ENCODE measurements around the gene THOP1. TPM values are rescaled to one million over a fixed set of nuclear protein-coding genes. Genes with fewer than 3 reads are reported as not detected.
"Not testable (repeated sequence)": the region's sequence is repeated elsewhere in the genome, so short reads cannot be mapped to it uniquely, and the experiment has no call there.

THOP1 gene
- total RNA-seq, 2 donors from 2014 or later: 101 to 126 TPM

DNA sequence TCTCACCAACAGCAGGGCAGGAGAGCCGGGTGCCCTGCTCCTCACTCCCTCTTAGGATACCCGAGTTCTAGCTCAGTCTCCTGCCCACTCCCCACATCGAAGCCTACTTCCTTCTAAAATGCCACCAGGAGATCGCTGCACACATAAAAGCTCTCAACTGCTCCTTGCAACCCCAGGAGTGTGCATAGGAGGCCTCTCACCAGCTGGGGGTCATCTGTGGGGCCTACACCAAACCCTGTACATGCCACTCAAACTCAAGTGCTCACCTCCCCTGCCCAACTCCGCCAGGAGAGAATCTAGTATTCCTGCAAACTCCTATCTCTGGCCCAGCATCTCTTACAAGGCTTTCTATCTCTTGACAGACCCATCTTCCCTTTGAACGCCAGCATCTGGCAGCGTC is 5.0 kb upstream of the THOP1 start:
- H3K36me3 Mint-ChIP-seq (ENCODE audit: insufficient read depth in 2 of 2): peaks cover 0 to 5% of the 10 kb centered on the region in 2 donors
- no peaks in the 10 kb centered on the region for H3K9me3 Mint-ChIP-seq
- DNase-seq: no peak
- peaks cover 62% of the 10 kb centered on the region for H3K4me1 Mint-ChIP-seq (ENCODE audit: low read depth)
- no peaks in the 10 kb centered on the region for H3K27me3 Mint-ChIP-seq (ENCODE audit: low read depth)
- no peak overlapping the region for H3K27ac Mint-ChIP-seq
- no peak for ATAC-seq (replicated peaks in 1 of 2)
- no peak overlapping the region for H3K4me3 Mint-ChIP-seq

DNA sequence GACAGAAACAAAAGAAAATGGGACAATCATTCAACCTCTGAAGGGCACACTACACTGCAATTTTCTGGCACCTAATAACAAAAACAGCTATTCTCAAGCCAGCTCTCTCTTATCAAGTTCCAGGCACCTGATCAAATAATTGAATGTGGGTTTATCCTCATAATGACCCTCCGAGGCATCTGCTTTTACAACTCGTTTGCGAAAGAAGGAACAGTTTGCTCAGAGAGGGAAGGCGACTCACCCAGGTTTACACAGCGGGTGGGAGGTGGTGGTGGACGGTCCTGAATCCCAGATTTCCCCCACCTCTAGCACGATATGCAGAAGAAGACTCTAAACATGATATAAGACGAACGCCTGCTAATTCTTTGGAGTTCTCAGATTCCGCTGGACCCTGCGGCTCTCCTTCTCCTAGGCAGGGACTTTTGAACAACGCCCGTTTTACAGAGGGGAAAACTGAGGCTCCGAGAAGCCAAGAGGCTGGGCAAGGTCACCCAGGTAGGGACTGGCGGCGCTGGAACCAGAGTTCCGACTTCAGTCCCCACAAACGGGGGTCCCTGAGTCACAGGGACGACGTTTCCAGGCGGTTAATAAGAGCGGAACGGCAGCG is 2.9 kb upstream of the THOP1 start:
- peak overlapping the region; percentile 79 to 97 for H3K4me3 Mint-ChIP-seq
- peaks cover 0 to 3% of the 10 kb centered on the region in 2 donors for H3K36me3 Mint-ChIP-seq (ENCODE audit: insufficient read depth in 2 of 2)
- ATAC-seq (replicated peaks in 1 of 2): no peak
- peak overlapping the region; percentile 82 for H3K27ac Mint-ChIP-seq
- H3K27me3 Mint-ChIP-seq (ENCODE audit: low read depth): no peaks in the 10 kb centered on the region
- H3K9me3 Mint-ChIP-seq: no peaks in the 10 kb centered on the region
- peaks cover 56% of the 10 kb centered on the region for H3K4me1 Mint-ChIP-seq (ENCODE audit: low read depth)
- DNase-seq: peak in 1 of 2 donors; percentile 24

DNA sequence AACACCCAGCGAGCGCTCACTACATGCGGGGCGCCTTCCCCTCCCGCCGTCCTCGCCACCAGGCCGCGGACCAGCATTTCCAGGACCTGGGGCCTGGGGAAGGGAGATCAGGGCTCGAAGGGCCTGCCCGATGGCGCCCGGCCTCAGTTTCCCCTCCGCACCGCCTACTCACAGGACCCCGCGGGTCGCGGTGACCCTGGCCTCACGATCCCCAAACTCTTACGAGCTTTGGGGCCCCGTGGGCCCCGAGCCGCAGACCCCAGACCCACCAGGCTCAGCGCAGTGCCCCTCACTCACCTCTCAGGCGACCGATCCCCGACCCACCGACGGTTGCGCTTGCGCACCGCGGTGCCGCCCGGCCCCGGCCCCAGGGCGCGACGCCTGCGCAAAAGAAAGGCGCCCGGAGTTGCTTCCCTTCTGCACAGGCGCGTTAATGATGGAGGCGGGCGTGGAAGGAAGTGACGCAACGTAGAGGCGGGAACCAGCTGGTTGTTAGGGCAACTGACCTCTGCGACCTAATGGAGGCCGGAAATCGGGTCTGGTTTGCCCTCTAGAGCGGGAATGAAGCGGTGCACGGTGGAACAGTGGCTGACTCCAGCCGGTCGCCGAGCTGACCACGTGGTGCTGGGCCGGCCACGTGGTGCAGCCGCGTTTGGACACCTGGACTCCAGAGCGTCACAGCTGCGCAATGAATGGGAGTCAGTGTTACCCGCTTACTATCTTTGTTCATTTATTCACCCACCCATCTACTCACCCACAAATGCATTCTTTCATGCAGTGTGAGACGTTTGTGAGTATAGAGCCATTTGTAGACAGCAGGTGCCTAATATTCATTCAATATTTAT is 2.1 kb upstream of the THOP1 start, which contains the start of gene SGTA:
Gene SGTA (minus strand): TSS at position 338 of the 845 bp plus-strand sequence. CDS start 14,205 bp downstream, outside the sequence.
- DNase-seq (peak; percentile 96 to 98), ATAC-seq (replicated peaks in 1 of 2) (peak; percentile 85)
- H3K9me3 Mint-ChIP-seq: no peaks in the 10 kb centered on the region
- peak within 1 kb of the TSS; percentile 79 to 97 for H3K4me3 Mint-ChIP-seq
- no peaks in the 10 kb centered on the region for H3K36me3 Mint-ChIP-seq (ENCODE audit: insufficient read depth in 2 of 2)
- H3K4me1 Mint-ChIP-seq (ENCODE audit: low read depth): peaks cover 60% of the 10 kb centered on the region
- H3K27ac Mint-ChIP-seq: peak within 1 kb of the TSS; percentile 82
- H3K27me3 Mint-ChIP-seq (ENCODE audit: low read depth): no peaks in the 10 kb centered on the region

DNA sequence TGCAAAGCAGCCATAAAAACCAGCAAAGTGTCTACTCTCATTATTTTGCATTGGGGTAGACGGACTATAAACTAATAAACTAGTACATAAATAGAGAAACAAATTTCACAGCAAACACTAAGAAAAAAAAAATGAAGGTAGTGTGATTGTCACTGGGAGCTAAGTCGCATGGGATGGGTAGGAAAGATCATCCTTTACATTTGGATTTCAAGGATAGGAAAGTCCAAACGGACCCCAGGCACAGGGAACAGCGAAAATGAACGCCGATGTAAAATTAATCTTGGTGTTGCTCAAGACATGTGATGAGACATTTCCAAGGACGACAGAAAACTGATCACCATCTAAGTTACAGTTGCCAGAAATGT is 1.5 kb upstream of the THOP1 start:
- peak overlapping the region; percentile 82 for H3K27ac Mint-ChIP-seq
- H3K4me1 Mint-ChIP-seq (ENCODE audit: low read depth): peaks cover 61% of the 10 kb centered on the region
- ATAC-seq (replicated peaks in 1 of 2): no peak
- H3K9me3 Mint-ChIP-seq: no peaks in the 10 kb centered on the region
- H3K4me3 Mint-ChIP-seq: peak overlapping the region; percentile 79 to 97
- no peak for DNase-seq
- H3K27me3 Mint-ChIP-seq (ENCODE audit: low read depth): no peaks in the 10 kb centered on the region
- H3K36me3 Mint-ChIP-seq (ENCODE audit: insufficient read depth in 2 of 2): peaks cover 0 to 1% of the 10 kb centered on the region in 2 donors

DNA sequence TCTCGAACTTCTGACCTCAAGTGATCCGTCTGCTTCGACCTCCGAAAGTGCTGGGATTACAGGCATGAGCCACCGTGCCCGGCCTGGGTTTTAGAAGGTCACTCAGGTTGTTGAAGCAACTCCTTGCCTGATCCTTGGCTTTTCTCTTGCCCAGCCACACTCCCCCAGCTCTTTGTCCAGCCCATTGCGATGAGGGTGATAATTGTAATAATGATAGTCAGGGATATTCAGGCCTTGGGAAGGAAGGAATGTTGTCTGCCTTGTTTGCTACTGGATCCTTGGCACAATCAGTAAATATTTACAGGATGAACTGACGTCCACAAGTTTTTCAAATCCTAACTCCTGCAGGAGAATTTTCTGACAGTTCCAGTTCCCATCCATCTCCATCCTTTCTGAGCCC is 1.8 kb downstream of the THOP1 start:
- H3K9me3 Mint-ChIP-seq: no peaks in the 10 kb centered on the region
- H3K36me3 Mint-ChIP-seq (ENCODE audit: insufficient read depth in 2 of 2): peaks cover 4 to 5% of the 10 kb centered on the region in 2 donors
- DNase-seq: no peak
- H3K4me1 Mint-ChIP-seq (ENCODE audit: low read depth): peaks cover 57% of the 10 kb centered on the region
- ATAC-seq (replicated peaks in 1 of 2): no peak
- no peaks in the 10 kb centered on the region for H3K27me3 Mint-ChIP-seq (ENCODE audit: low read depth)
- H3K4me3 Mint-ChIP-seq: peak overlapping the region; percentile 60 to 79
- no peak overlapping the region for H3K27ac Mint-ChIP-seq

- H3K4me3 Mint-ChIP-seq: peak overlapping the region in 1 of 2 donors; percentile 42
- no peak overlapping the region for H3K27ac Mint-ChIP-seq
- DNase-seq (no peak), ATAC-seq (replicated peaks in 1 of 2) (no peak)
- H3K4me1 Mint-ChIP-seq (ENCODE audit: low read depth): peaks cover 53% of the 10 kb centered on the region
- H3K9me3 Mint-ChIP-seq: no peaks in the 10 kb centered on the region
- H3K27me3 Mint-ChIP-seq (ENCODE audit: low read depth): no peaks in the 10 kb centered on the region
- H3K36me3 Mint-ChIP-seq (ENCODE audit: insufficient read depth in 2 of 2): peaks cover 4 to 5% of the 10 kb centered on the region in 2 donors
Observed at GRCh38 chr19:2788237-2788636, 2.9 kb downstream of the THOP1 start.

DNA sequence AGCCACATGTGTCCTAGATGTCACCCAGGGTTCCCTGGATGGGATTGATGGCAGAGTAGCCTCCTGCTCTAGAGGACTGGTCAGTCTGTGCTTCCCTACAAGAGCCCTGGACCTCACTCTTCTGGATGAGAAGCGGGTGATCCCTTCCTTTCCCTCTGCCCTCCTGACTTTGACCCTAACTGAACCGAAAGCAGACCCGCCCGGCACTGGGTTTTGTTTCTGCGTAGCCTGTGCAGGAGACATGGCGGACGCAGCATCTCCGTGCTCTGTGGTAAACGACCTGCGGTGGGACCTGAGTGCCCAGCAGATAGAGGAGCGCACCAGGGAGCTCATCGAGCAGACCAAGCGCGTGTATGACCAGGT is 4.9 kb downstream of the THOP1 start:
- peaks cover 35% of the 10 kb centered on the region for H3K4me1 Mint-ChIP-seq (ENCODE audit: low read depth)
- no peak for DNase-seq
- no peaks in the 10 kb centered on the region for H3K27me3 Mint-ChIP-seq (ENCODE audit: low read depth)
- no peak overlapping the region for H3K27ac Mint-ChIP-seq
- no peaks in the 10 kb centered on the region for H3K9me3 Mint-ChIP-seq
- ATAC-seq (replicated peaks in 1 of 2): no peak
- peaks cover 4 to 5% of the 10 kb centered on the region in 2 donors for H3K36me3 Mint-ChIP-seq (ENCODE audit: insufficient read depth in 2 of 2)
- peak overlapping the region in 1 of 2 donors; percentile 24 for H3K4me3 Mint-ChIP-seq

- Mint-ChIP-seq H3K27ac (no peak overlapping the region), H3K9me3 (no peaks in the 10 kb centered on the region), H3K4me3 (no peak overlapping the region), H3K27me3 (ENCODE audit: low read depth) (no peaks in the 10 kb centered on the region), H3K4me1 (ENCODE audit: low read depth) (peaks cover 35% of the 10 kb centered on the region), H3K36me3 (ENCODE audit: insufficient read depth in 2 of 2) (peaks cover 7 to 8% of the 10 kb centered on the region in 2 donors)
- ATAC-seq (replicated peaks in 1 of 2): no peak
- DNase-seq: no peak
Observed at GRCh38 chr19:2790557-2791271, 5.4 kb downstream of the THOP1 start.

- ATAC-seq (replicated peaks in 1 of 2) (no peak), DNase-seq (no peak)
- H3K4me1 Mint-ChIP-seq (ENCODE audit: low read depth): peaks cover 28% of the 10 kb centered on the region
- no peaks in the 10 kb centered on the region for H3K27me3 Mint-ChIP-seq (ENCODE audit: low read depth)
- peaks cover 8% of the 10 kb centered on the region in 2 donors for H3K36me3 Mint-ChIP-seq (ENCODE audit: insufficient read depth in 2 of 2)
- no peak overlapping the region for H3K4me3 Mint-ChIP-seq
- no peaks in the 10 kb centered on the region for H3K9me3 Mint-ChIP-seq
- no peak overlapping the region for H3K27ac Mint-ChIP-seq
Observed at GRCh38 chr19:2791440-2791839, 6.1 kb downstream of the THOP1 start.

DNA sequence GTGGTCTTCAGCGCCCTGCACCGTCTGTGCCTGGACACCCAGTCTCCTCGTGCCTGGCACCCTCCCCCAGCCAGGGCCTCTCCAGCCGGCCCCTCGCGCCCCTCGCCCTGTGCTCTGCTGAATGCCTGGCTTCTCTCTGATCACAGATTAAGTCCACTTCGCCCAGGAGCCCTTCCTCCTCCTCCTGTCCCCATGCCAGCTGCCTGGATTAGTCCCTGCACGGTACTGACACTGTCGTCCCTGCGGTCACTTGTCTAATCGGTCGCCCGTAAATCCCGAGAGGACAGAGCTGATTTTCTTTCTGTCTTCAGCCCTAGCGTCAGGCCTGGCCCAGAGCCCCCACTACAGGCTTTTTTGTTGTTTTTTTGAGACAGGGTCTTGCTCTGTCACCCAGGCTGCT is 6.6 kb downstream of the THOP1 start:
- ATAC-seq (replicated peaks in 1 of 2): no peak
- Mint-ChIP-seq H3K4me1 (ENCODE audit: low read depth) (peaks cover 27% of the 10 kb centered on the region), H3K36me3 (ENCODE audit: insufficient read depth in 2 of 2) (peaks cover 8% of the 10 kb centered on the region in 2 donors), H3K9me3 (no peaks in the 10 kb centered on the region), H3K27me3 (ENCODE audit: low read depth) (no peaks in the 10 kb centered on the region), H3K4me3 (no peak overlapping the region), H3K27ac (no peak overlapping the region)
- no peak for DNase-seq

GRCh38 chr19:2792666-2793065 is 7.4 kb downstream of the THOP1 start:
- not testable (repeated sequence) for H3K4me3 Mint-ChIP-seq; H3K36me3 Mint-ChIP-seq (ENCODE audit: insufficient read depth in 2 of 2); DNase-seq; H3K9me3 Mint-ChIP-seq; H3K27me3 Mint-ChIP-seq (ENCODE audit: low read depth); H3K27ac Mint-ChIP-seq; ATAC-seq (replicated peaks in 1 of 2)
- peaks cover 19% of the 10 kb centered on the region for H3K4me1 Mint-ChIP-seq (ENCODE audit: low read depth)

DNA sequence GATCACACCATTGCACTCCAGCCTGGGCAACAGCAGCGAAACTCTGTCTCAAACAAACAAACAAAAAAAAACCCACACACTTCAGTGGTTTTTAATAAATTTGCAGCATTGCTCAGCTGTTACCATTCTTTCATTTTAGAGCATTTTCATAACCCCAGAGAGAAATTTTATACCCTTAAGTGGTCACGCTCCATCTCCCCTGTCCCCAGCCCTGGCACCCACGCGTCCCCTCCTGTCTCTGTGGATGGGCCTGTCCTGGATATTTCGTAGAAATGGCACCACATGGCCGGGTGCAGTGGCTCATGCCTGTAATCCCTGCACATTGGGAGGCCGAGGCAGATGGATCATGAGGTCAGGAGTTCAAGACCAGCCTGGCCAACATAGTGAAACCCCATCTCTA is 7.8 kb downstream of the THOP1 start:
- peaks cover 8 to 10% of the 10 kb centered on the region in 2 donors for H3K36me3 Mint-ChIP-seq (ENCODE audit: insufficient read depth in 2 of 2)
- ATAC-seq (replicated peaks in 1 of 2) (no peak), DNase-seq (no peak)
- H3K4me1 Mint-ChIP-seq (ENCODE audit: low read depth): peaks cover 18% of the 10 kb centered on the region
- no peaks in the 10 kb centered on the region for H3K27me3 Mint-ChIP-seq (ENCODE audit: low read depth)
- no peak overlapping the region for H3K4me3 Mint-ChIP-seq
- H3K27ac Mint-ChIP-seq: no peak overlapping the region
- H3K9me3 Mint-ChIP-seq: no peaks in the 10 kb centered on the region

- no peak for DNase-seq
- peaks cover 8 to 9% of the 10 kb centered on the region in 2 donors for H3K36me3 Mint-ChIP-seq (ENCODE audit: insufficient read depth in 2 of 2)
- no peak overlapping the region for H3K4me3 Mint-ChIP-seq
- H3K27me3 Mint-ChIP-seq (ENCODE audit: low read depth): no peaks in the 10 kb centered on the region
- H3K9me3 Mint-ChIP-seq: no peaks in the 10 kb centered on the region
- H3K27ac Mint-ChIP-seq: no peak overlapping the region
- peaks cover 18% of the 10 kb centered on the region for H3K4me1 Mint-ChIP-seq (ENCODE audit: low read depth)
- ATAC-seq (replicated peaks in 1 of 2): no peak
Observed at GRCh38 chr19:2793577-2793976, 8.3 kb downstream of the THOP1 start.

Measured in activated T-cell treated with anti-CD3 and anti-CD28 coated beads, Interleukin-2, amount 50 U/mL, for 72 hours (primary cell).